ENCODE measurements around the gene CD247. TPM values are rescaled to one million over a fixed set of nuclear protein-coding genes. Genes with fewer than 3 reads are reported as not detected.

The CD247 gene
- 1 to 10 TPM; 1.3 to 3.1 (median 1.4) TPM for total RNA-seq

DNA sequence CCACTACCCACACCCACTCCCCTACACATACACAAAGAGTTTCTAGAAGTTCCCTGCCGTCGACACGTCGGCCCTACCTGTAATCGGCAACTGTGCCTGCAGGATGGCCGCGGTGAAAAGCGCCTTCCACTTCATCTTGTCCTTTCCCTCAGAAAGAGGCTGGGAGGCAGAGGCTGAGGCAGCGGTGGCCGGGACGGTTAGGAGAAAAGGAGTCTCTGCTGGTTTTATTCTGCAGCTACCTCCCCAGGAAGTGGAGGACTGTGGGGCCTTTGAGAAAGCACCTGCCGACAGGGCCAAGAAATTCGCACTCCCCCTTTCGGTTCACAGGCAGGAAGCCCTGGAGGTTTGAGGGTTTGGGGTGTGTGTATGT is at the start of gene CD247:
CD247 (minus strand) TSS at position 199 of the 370 bp plus-strand sequence; CDS start at position 135, 64 bp downstream.
- H3K36me3 ChIP-seq = no peaks in the 10 kb centered on the region
- WGBS, 2 donors = 78 to 89% methylated on average over 14 of the region's 14 CpGs
- no peak for DNase-seq
- H3K4me3 ChIP-seq (replicated peaks in 1 of 3) = no peak within 1 kb of the TSS
- no peaks in the 10 kb centered on the region for H3K4me1 ChIP-seq
- no peak for TF ChIP-seq POLR2A (IDR thresholded peaks at IDR 0.05)
- TF ChIP-seq, protein P1, sequence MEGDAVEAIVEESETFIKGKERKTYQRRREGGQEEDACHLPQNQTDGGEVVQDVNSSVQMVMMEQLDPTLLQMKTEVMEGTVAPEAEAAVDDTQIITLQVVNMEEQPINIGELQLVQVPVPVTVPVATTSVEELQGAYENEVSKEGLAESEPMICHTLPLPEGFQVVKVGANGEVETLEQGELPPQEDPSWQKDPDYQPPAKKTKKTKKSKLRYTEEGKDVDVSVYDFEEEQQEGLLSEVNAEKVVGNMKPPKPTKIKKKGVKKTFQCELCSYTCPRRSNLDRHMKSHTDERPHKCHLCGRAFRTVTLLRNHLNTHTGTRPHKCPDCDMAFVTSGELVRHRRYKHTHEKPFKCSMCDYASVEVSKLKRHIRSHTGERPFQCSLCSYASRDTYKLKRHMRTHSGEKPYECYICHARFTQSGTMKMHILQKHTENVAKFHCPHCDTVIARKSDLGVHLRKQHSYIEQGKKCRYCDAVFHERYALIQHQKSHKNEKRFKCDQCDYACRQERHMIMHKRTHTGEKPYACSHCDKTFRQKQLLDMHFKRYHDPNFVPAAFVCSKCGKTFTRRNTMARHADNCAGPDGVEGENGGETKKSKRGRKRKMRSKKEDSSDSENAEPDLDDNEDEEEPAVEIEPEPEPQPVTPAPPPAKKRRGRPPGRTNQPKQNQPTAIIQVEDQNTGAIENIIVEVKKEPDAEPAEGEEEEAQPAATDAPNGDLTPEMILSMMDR (IDR thresholded peaks at IDR 0.05) = no peak
- H3K27me3 ChIP-seq = no peaks in the 10 kb centered on the region
- H3K9me3 ChIP-seq = no peaks in the 10 kb centered on the region
- H3K27ac ChIP-seq = no peak within 1 kb of the TSS
- intact Hi-C loops (cut with DNase I) = no loop called here

DNA sequence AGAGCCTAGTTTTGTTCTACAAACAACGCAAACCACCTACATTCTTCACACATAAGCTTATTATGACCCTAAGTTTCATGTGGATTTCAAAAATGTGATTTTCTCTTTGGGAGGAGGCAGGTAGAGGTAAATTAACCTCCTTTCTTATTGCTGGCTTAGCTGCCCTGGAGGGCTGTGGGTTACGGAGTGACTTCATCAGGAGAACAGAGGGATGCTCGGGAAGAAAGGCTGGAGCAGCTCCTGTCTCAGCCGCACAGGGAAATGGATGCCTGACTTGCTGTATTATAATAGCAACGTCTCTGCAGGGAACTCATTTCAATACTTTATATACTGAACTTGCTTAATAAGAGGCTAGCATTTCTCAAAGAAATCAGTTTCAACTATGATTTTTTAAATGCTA is 49.3 kb upstream of the CD247 start:
- TF ChIP-seq POLR2A (IDR thresholded peaks at IDR 0.05) = no peak
- TF ChIP-seq, protein P1 (IDR thresholded peaks at IDR 0.05) = no peak
- DNase-seq = no peak
- no peaks in the 10 kb centered on the region for H3K9me3 ChIP-seq
- intact Hi-C loops (cut with DNase I) = no loop called here
- H3K4me3 ChIP-seq (replicated peaks in 1 of 3) = no peak overlapping the region
- no peaks in the 10 kb centered on the region for H3K4me1 ChIP-seq
- no peaks in the 10 kb centered on the region for H3K36me3 ChIP-seq
- no peak overlapping the region for H3K27ac ChIP-seq
- 75 to 80% methylated on average over 5 of the region's 5 CpGs for WGBS, 2 donors
- no peaks in the 10 kb centered on the region for H3K27me3 ChIP-seq

DNA sequence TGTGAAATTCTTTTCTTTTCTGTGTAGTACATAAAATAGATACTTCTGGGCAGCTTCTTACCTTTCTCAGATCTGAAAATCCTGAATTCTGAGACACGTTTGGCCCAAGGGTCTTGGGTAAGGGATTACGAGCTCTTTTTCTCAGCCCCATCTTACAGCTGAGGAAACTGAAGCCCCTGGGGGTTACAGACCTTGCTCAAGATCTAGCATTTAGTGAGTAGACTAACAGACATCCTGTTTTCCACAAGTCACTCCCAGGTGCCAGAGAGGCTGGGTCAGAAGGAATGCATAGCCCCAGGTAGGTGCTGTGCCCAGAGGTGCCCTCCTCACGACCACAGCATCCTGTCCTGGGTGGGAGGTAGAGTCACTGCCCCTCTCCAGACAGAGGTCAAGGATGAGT is 48.4 kb upstream of the CD247 start:
- no peaks in the 10 kb centered on the region for H3K27me3 ChIP-seq
- no peaks in the 10 kb centered on the region for H3K36me3 ChIP-seq
- no peak overlapping the region for H3K4me3 ChIP-seq (replicated peaks in 1 of 3)
- intact Hi-C loops (cut with DNase I) = no loop called here
- WGBS, 2 donors = 81 to 88% methylated on average over 3 of the region's 3 CpGs
- no peak overlapping the region for H3K27ac ChIP-seq
- no peak for TF ChIP-seq POLR2A (IDR thresholded peaks at IDR 0.05)
- TF ChIP-seq, protein P1 (IDR thresholded peaks at IDR 0.05) = no peak
- no peak for DNase-seq
- no peaks in the 10 kb centered on the region for H3K4me1 ChIP-seq
- H3K9me3 ChIP-seq = no peaks in the 10 kb centered on the region

DNA sequence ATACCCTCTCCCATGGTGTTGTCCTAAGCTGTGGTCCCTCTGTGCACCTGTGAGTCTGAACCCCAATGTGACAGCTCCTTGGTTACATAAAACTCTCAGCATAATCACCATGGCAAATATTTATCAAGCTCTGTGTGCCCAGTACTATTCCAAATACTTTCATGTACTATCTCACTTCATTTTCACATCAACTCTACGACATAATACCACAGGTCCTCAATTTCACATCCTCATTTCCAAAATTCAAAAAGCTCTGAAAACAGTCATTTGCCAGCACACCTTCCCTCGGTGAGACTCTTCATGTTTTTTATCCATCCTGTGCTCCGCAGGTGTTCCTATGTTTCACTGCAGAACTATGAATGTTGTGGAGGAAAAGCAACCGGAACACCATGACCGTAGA is 47.6 kb upstream of the CD247 start:
- TF ChIP-seq, protein P1 (IDR thresholded peaks at IDR 0.05) = no peak
- no peak for TF ChIP-seq POLR2A (IDR thresholded peaks at IDR 0.05)
- Histone ChIP-seq H3K4me3 (replicated peaks in 1 of 3) (no peak overlapping the region), H3K27ac (no peak overlapping the region), H3K36me3 (no peaks in the 10 kb centered on the region), H3K9me3 (no peaks in the 10 kb centered on the region), H3K27me3 (no peaks in the 10 kb centered on the region), H3K4me1 (no peaks in the 10 kb centered on the region)
- no peak for DNase-seq
- intact Hi-C loops (cut with DNase I) = no loop called here
- WGBS, 2 donors = 92 to 94% methylated on average over 5 of the region's 5 CpGs

DNA sequence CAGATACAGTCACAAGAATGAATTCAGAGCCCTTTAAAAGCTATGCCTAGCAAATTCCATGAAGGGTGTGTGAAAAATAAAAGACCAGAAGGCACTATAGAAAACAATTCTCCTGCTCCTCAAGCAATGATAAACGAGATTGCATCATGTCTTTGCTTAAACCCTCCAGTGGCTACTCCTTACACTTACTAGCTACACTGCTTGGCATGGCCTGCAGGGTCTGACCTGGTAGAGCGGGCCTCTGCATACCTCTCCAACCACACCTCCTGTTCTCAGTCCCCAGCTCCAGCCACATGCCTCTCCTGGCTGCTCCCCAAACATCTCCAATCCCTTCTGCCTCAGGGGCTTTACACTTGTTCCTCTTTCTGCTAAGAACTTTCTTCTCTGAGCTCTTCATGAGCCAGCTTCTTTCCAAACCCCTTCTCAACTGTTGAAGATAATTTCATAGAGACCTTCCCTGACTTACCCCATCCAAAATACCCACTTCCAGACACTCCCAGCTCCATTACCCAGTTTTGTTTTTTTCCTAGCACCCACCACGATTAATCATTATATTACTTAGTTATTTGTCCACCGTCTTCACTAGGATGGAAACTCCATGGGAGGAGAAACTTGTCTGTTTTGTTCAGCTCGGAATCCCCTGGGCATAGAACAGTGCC is 46.4 kb upstream of the CD247 start:
- H3K27ac ChIP-seq = no peak overlapping the region
- intact Hi-C loops (cut with DNase I) = no loop called here
- DNase-seq = peak in 1 of 2 donors; percentile 11
- no peaks in the 10 kb centered on the region for H3K27me3 ChIP-seq
- H3K9me3 ChIP-seq = no peaks in the 10 kb centered on the region
- no peak overlapping the region for H3K4me3 ChIP-seq (replicated peaks in 1 of 3)
- H3K4me1 ChIP-seq = no peaks in the 10 kb centered on the region
- no peak for TF ChIP-seq POLR2A (IDR thresholded peaks at IDR 0.05)
- TF ChIP-seq, protein P1 (IDR thresholded peaks at IDR 0.05) = no peak
- WGBS, 2 donors = 85% methylated on average over 5 of the region's 5 CpGs
- H3K36me3 ChIP-seq = no peaks in the 10 kb centered on the region

Measured in thyroid gland (tissue), 4 donors.